WTC11 (cell line): ENCODE data around the gene HLCS. TPM values are rescaled to one million over a fixed set of nuclear protein-coding genes. Genes with fewer than 3 reads are reported as not detected.

ENCODE experiments used
- ATAC-seq: fragments of 200-7000 bp; cut with Tn5 transposase; 2 replicates; pipeline ENCODE4 v1.10.0; 2021; ENCODE audit warnings: mild to moderate bottlenecking, moderate library complexity
- CTCF ChIA-PET: fragments of 300-600 bp; sonication (Branson Sonifier 250); formaldehyde crosslinking; loops from one replicate; lab custom pipeline; 2021; ENCODE audit warnings: antibody characterized with exemption; lab: Charles Lee
- POLR2A ChIA-PET: fragments of 350-600 bp; sonication (Branson Sonifier 250); formaldehyde crosslinking; loops from one replicate; lab custom pipeline; 2021; ENCODE audit warnings: antibody characterized with exemption; lab: Charles Lee
- DNase-seq: peaks from one replicate; pipeline ENCODE4 v3.0.0; 2021; ENCODE audit warnings: low spot score
- H3K27ac Mint-ChIP-seq: 2 replicates; pipeline ENCODE4 v1.8.0; 2021; ENCODE audit warnings: mixed read lengths
- H3K27me3 Mint-ChIP-seq: 2 replicates; pipeline ENCODE4 v1.8.0; 2021; ENCODE audit warnings: low read depth, mild to moderate bottlenecking, moderate library complexity, mixed read lengths
- H3K36me3 Mint-ChIP-seq: 2 replicates; pipeline ENCODE4 v1.8.0; 2021; ENCODE audit warnings: mixed read lengths
- H3K4me1 Mint-ChIP-seq: 2 replicates; pipeline ENCODE4 v1.8.0; 2022; ENCODE audit warnings: mixed read lengths
- H3K4me3 Mint-ChIP-seq: 2 replicates; pipeline ENCODE4 v1.8.0; 2021; ENCODE audit warnings: mild to moderate bottlenecking, moderate library complexity, mixed read lengths
- H3K9me3 Mint-ChIP-seq: 2 replicates; pipeline ENCODE4 v1.8.0; 2021; ENCODE audit warnings: mixed read lengths
- ARID4B ChIP-seq: sonication (generic); formaldehyde crosslinking; IDR thresholded peaks from 2 replicates; pipeline ENCODE4 v1.8.0; 2023; ENCODE audit warnings: missing genetic modification reagents, mild to moderate bottlenecking, borderline replicate concordance
- ETV6 ChIP-seq: sonication (generic); formaldehyde crosslinking; IDR thresholded peaks from 2 replicates; pipeline ENCODE4 v1.8.1; 2022; ENCODE audit warnings: mild to moderate bottlenecking, missing genetic modification reagents
- FOXJ3 ChIP-seq: sonication (generic); formaldehyde crosslinking; IDR thresholded peaks from 2 replicates; pipeline ENCODE4 v1.9.0; 2021; ENCODE audit warnings: missing genetic modification reagents, mild to moderate bottlenecking, borderline replicate concordance
- FOXK1 ChIP-seq: sonication (generic); formaldehyde crosslinking; IDR thresholded peaks from 2 replicates; pipeline ENCODE4 v1.8.0; 2022; ENCODE audit warnings: mild to moderate bottlenecking, moderate library complexity, missing genetic modification reagents
- GABPB1 ChIP-seq: sonication (generic); formaldehyde crosslinking; IDR thresholded peaks from 2 replicates; pipeline ENCODE4 v1.8.1; 2023; ENCODE audit warnings: mild to moderate bottlenecking, missing genetic modification reagents
- NFE2L1 ChIP-seq: sonication (generic); formaldehyde crosslinking; IDR thresholded peaks from 2 replicates; pipeline ENCODE4 v1.8.1; 2023; ENCODE audit warnings: missing genetic modification reagents
- NR3C1 ChIP-seq: sonication (generic); formaldehyde crosslinking; conservative IDR thresholded peaks from 2 replicates; pipeline ENCODE4 v1.8.1; 2023; ENCODE audit warnings: low read depth, mild to moderate bottlenecking, missing genetic modification reagents
- ZNF232 ChIP-seq: sonication (generic); formaldehyde crosslinking; IDR thresholded peaks from 2 replicates; pipeline ENCODE4 v1.8.0; 2022; ENCODE audit warnings: mild to moderate bottlenecking, missing genetic modification reagents
- ZNF281 ChIP-seq: sonication (generic); formaldehyde crosslinking; IDR thresholded peaks from 2 replicates; pipeline ENCODE4 v1.8.0; 2023; ENCODE audit warnings: mild to moderate bottlenecking, missing genetic modification reagents
- ZNF416 ChIP-seq: fragments of 250-450 bp; sonication (Bioruptor Pico); IDR thresholded peaks from 2 replicates; pipeline ENCODE4 v1.9.0; 2021; ENCODE audit warnings: mild to moderate bottlenecking, inconsistent platforms
- ZNF423 ChIP-seq: fragments of 250-450 bp; sonication (Bioruptor Pico); IDR thresholded peaks from 2 replicates; pipeline ENCODE4 v2.1.2; 2022; ENCODE audit warnings: mild to moderate bottlenecking, moderate library complexity
- total RNA-seq: library from RNA; stranded (reverse); gene quantifications from 3 replicates; pipeline ENCODE4 v1.2.3, GENCODE V29; 2021
- TF ChIP-seq, protein P1 (sequence below): sonication (generic); formaldehyde crosslinking; IDR thresholded peaks from 2 replicates; pipeline ENCODE4 v1.8.0; 2022; ENCODE audit warnings: mild to moderate bottlenecking, missing genetic modification reagents
- TF ChIP-seq, protein P2 (sequence below): fragments of 250-450 bp; sonication (Bioruptor Pico); IDR thresholded peaks from 2 replicates; pipeline ENCODE4 v1.8.0; 2021; ENCODE audit warnings: mild to moderate bottlenecking
- TF ChIP-seq, protein P3 (sequence below): sonication (generic); formaldehyde crosslinking; conservative IDR thresholded peaks from 2 replicates; pipeline ENCODE4 v1.8.1; 2022; ENCODE audit warnings: mild to moderate bottlenecking, missing genetic modification reagents
- TF ChIP-seq, protein P4 (sequence below): fragments of 250-450 bp; sonication (Bioruptor Pico); conservative IDR thresholded peaks from 2 replicates; pipeline ENCODE4 v1.9.0; 2021; ENCODE audit warnings: mild to moderate bottlenecking
- TF ChIP-seq, protein P5 (sequence below): sonication (generic); formaldehyde crosslinking; IDR thresholded peaks from 2 replicates; pipeline ENCODE4 v1.8.1; 2022; ENCODE audit warnings: mild to moderate bottlenecking, missing genetic modification reagents, moderate library complexity, borderline replicate concordance
- TF ChIP-seq, protein P6 (sequence below): sonication (generic); formaldehyde crosslinking; IDR thresholded peaks from 2 replicates; pipeline ENCODE4 v1.8.1; 2023; ENCODE audit warnings: mild to moderate bottlenecking, missing genetic modification reagents, moderate library complexity

HLCS gene
- total RNA-seq, 1 experiment from 2014 or later: 9.3 TPM

DNA sequence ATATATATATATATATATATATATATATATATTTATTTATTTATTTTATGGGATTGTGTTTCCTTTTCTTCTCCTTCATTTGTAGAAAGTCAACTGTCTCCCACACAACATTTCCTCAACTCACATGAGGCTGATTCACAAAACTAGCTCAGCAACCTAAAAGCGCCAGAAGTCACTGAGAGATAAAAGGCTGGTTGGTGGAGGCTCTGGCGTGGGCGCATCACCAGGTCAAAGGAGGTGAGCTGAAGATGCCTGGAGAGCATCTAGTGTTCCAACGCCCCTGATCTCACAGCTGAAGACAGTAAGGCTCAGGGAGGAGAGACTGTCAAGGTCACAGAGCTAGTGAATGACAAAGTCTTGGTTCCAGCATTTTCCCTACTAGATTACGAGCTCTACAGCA lies 78.0 kb downstream of the HLCS start:
- no peak for ATAC-seq
- ChIA-PET CTCF (interaction anchor here (1.8 kb wide), 1 partner anchor 29 kb away, joined by 4 read pairs; no protein-coding TSS in a partner anchor), POLR2A (no interaction called here)
- no peaks in the 10 kb centered on the region for H3K27me3 Mint-ChIP-seq
- peaks cover 18% of the 10 kb centered on the region for H3K4me1 Mint-ChIP-seq
- no peak overlapping the region; the same call in 1 of the 2 replicates for H3K27ac Mint-ChIP-seq
- H3K4me3 Mint-ChIP-seq: no peak overlapping the region
- peaks cover 16% of the 10 kb centered on the region for H3K36me3 Mint-ChIP-seq
- no peak for DNase-seq
- H3K9me3 Mint-ChIP-seq: peaks cover 16% of the 10 kb centered on the region
- TF ChIP-seq, protein P1, sequence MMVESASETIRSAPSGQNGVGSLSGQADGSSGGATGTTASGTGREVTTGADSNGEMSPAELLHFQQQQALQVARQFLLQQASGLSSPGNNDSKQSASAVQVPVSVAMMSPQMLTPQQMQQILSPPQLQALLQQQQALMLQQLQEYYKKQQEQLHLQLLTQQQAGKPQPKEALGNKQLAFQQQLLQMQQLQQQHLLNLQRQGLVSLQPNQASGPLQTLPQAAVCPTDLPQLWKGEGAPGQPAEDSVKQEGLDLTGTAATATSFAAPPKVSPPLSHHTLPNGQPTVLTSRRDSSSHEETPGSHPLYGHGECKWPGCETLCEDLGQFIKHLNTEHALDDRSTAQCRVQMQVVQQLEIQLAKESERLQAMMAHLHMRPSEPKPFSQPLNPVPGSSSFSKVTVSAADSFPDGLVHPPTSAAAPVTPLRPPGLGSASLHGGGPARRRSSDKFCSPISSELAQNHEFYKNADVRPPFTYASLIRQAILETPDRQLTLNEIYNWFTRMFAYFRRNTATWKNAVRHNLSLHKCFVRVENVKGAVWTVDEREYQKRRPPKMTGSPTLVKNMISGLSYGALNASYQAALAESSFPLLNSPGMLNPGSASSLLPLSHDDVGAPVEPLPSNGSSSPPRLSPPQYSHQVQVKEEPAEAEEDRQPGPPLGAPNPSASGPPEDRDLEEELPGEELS (CRISPR knock-in tag): no peak
- TF ChIP-seq, protein P2, sequence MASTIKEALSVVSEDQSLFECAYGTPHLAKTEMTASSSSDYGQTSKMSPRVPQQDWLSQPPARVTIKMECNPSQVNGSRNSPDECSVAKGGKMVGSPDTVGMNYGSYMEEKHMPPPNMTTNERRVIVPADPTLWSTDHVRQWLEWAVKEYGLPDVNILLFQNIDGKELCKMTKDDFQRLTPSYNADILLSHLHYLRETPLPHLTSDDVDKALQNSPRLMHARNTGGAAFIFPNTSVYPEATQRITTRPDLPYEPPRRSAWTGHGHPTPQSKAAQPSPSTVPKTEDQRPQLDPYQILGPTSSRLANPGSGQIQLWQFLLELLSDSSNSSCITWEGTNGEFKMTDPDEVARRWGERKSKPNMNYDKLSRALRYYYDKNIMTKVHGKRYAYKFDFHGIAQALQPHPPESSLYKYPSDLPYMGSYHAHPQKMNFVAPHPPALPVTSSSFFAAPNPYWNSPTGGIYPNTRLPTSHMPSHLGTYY (CRISPR knock-in tag): no peak
- no peak for TF ChIP-seq GABPB1
- no peak for TF ChIP-seq NFE2L1 (CRISPR knock-in tag)
- no peak for TF ChIP-seq FOXK1 (CRISPR knock-in tag)
- no peak for TF ChIP-seq NR3C1 (CRISPR knock-in tag)
- no peak for TF ChIP-seq ZNF416 (CRISPR knock-in tag)
- no peak for TF ChIP-seq FOXJ3 (CRISPR knock-in tag)
- no peak for TF ChIP-seq ZNF281 (CRISPR knock-in tag)
- TF ChIP-seq, protein P3, sequence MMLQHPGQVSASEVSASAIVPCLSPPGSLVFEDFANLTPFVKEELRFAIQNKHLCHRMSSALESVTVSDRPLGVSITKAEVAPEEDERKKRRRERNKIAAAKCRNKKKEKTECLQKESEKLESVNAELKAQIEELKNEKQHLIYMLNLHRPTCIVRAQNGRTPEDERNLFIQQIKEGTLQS (CRISPR knock-in tag): no peak
- TF ChIP-seq, protein P4, sequence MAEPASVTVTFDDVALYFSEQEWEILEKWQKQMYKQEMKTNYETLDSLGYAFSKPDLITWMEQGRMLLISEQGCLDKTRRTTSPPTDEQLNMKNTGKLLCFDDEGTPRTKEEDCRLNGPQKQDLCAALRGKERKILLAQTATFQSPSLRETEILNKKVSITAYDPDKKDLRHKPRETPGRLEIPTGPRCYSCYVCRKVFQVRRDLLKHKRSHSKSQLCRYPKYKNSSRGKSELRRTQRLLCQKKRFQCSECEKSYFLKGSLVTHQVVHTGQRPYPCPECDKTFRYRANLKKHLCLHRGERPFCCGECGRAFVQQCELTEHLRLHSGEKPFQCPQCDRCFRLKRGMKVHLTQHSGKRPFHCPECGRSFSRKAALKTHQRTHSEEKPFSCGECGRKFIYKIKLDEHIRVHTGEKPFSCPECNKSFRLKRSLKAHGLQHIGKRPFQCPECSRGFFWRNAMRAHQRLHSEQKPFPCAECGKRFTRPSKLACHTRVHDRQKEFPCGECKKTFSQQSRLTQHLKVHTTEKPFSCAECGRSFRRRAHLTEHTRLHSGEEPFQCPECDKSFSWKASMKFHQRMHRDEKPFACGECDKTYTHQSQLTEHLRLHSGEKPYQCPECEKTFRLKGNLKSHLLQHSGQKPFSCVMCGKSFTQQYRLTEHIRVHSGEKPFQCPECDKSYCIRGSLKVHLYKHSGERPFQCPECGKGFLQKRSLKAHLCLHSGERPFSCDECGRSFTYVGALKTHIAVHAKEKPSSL: no peak
- TF ChIP-seq, protein P5, sequence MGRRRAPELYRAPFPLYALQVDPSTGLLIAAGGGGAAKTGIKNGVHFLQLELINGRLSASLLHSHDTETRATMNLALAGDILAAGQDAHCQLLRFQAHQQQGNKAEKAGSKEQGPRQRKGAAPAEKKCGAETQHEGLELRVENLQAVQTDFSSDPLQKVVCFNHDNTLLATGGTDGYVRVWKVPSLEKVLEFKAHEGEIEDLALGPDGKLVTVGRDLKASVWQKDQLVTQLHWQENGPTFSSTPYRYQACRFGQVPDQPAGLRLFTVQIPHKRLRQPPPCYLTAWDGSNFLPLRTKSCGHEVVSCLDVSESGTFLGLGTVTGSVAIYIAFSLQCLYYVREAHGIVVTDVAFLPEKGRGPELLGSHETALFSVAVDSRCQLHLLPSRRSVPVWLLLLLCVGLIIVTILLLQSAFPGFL (CRISPR knock-in tag): no peak
- TF ChIP-seq ZNF423 (CRISPR knock-in tag): no peak
- no peak for TF ChIP-seq ZNF232 (CRISPR knock-in tag)
- TF ChIP-seq, protein P6, sequence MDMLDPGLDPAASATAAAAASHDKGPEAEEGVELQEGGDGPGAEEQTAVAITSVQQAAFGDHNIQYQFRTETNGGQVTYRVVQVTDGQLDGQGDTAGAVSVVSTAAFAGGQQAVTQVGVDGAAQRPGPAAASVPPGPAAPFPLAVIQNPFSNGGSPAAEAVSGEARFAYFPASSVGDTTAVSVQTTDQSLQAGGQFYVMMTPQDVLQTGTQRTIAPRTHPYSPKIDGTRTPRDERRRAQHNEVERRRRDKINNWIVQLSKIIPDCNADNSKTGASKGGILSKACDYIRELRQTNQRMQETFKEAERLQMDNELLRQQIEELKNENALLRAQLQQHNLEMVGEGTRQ (CRISPR knock-in tag): no peak
- TF ChIP-seq ETV6 (CRISPR knock-in tag): no peak
- TF ChIP-seq ARID4B (CRISPR knock-in tag): no peak
